ENCODE data around the gene IL34. TPM values are rescaled to one million over a fixed set of nuclear protein-coding genes. Genes with fewer than 3 reads are reported as not detected.
A peak's percentile ranks its signal among the peaks of the same experiment; 100 is the strongest.

Gene IL34
- total RNA-seq, 1 donor from 2014 or later = 1.4 TPM

DNA sequence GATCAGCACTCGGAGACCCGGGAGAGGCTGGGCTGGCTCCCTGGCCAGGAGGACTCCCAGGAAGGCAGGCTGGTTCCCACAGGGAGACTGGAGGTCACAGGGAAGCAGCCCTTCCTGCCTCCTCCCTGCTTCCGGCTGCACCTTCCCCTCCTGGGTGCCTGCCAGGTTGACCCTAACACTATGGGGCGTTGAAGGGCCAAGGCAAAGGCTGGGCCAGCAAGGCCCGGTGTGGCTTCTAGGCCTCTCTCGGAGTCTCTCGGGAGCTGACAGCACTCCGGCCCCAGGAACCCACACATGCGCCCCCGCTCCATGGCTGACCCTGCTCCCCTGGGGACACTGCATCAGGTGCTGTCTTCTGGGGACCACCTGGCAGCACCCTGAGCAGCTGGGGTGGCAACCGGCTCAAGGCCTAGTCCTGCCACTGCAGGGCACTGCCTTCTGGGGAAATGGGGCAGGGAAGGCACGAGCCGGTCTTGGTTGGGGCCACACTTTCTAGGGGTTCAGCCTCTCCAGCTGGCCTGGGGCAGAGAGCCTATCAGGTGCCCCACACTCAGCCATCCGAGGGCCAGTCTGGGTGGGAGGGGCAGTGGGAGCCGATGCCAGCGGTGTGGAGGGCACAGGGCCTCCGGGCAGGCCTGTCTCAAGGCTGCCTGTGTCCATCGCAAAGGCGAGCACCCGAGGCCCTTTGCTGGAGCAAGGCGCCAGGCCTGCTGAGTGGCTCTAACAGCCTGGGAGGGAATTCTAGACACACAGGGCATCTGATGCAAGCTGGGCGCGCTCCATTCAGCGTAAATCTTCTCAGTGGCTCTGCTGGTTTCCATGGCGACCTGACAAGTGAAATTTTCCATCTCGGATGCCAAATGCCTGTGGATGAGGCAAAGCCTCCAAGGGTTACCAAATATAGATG, 45.1 kb downstream of the IL34 start:
- H3K9me3 Mint-ChIP-seq = no peaks in the 10 kb centered on the region
- H3K4me1 Mint-ChIP-seq = peaks cover 48% of the 10 kb centered on the region
- no peak for DNase-seq (ENCODE audit: low spot score in 2 of 2, unreplicated experiment in 2 of 2)
- TF ChIP-seq, protein P1, sequence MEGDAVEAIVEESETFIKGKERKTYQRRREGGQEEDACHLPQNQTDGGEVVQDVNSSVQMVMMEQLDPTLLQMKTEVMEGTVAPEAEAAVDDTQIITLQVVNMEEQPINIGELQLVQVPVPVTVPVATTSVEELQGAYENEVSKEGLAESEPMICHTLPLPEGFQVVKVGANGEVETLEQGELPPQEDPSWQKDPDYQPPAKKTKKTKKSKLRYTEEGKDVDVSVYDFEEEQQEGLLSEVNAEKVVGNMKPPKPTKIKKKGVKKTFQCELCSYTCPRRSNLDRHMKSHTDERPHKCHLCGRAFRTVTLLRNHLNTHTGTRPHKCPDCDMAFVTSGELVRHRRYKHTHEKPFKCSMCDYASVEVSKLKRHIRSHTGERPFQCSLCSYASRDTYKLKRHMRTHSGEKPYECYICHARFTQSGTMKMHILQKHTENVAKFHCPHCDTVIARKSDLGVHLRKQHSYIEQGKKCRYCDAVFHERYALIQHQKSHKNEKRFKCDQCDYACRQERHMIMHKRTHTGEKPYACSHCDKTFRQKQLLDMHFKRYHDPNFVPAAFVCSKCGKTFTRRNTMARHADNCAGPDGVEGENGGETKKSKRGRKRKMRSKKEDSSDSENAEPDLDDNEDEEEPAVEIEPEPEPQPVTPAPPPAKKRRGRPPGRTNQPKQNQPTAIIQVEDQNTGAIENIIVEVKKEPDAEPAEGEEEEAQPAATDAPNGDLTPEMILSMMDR (IDR thresholded peaks at IDR 0.05; ENCODE audit: unreplicated experiment) = no peak
- H3K4me3 Mint-ChIP-seq = no peak overlapping the region
- H3K36me3 Mint-ChIP-seq = no peaks in the 10 kb centered on the region
- no peaks in the 10 kb centered on the region for H3K27me3 Mint-ChIP-seq (ENCODE audit: low read depth)
- H3K27ac Mint-ChIP-seq = peak overlapping the region; percentile 43

DNA sequence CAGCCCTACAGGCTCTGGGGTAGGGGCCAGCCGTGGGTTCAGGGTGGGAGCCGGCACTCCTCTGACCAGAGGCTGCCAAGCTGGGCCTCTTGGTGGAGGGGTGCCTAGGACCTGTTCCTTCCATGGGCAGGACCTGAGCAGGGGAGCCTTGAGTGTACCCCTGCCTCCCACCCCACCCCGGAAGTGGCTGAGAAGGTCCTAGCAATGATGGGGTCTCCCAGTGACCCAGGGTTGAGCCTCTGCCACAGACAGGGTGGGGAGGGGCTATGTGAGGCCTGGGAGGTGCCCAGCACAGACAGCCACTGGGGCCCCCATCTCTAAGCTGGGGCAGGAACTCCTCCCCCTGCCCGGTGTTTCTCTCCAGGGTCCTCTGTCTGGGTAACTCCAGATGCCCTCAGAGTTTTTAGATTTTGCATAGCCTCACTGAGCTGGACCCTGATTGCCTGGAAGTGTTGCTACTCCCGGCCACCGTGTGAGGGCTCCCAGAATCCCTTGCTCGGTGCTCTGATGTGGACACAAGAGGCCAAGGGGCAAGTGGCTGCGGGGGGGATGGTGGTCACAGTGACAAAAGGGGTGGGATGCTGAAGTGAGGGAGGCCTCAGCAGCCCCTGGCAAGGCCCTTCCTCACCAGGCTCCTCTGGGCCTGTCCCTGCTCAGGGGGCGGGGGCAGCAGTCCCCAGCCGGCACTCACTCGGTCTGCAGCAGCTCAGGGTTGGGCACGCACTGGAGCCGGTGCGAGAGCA, 45.9 kb downstream of the IL34 start:
- H3K9me3 Mint-ChIP-seq = no peaks in the 10 kb centered on the region
- no peak for DNase-seq (ENCODE audit: low spot score in 2 of 2, unreplicated experiment in 2 of 2)
- no peak overlapping the region for H3K4me3 Mint-ChIP-seq
- TF ChIP-seq, protein P1 (IDR thresholded peaks at IDR 0.05; ENCODE audit: unreplicated experiment) = no peak
- H3K36me3 Mint-ChIP-seq = no peaks in the 10 kb centered on the region
- no peak overlapping the region for H3K27ac Mint-ChIP-seq
- H3K27me3 Mint-ChIP-seq (ENCODE audit: low read depth) = no peaks in the 10 kb centered on the region
- peaks cover 48% of the 10 kb centered on the region for H3K4me1 Mint-ChIP-seq

DNA sequence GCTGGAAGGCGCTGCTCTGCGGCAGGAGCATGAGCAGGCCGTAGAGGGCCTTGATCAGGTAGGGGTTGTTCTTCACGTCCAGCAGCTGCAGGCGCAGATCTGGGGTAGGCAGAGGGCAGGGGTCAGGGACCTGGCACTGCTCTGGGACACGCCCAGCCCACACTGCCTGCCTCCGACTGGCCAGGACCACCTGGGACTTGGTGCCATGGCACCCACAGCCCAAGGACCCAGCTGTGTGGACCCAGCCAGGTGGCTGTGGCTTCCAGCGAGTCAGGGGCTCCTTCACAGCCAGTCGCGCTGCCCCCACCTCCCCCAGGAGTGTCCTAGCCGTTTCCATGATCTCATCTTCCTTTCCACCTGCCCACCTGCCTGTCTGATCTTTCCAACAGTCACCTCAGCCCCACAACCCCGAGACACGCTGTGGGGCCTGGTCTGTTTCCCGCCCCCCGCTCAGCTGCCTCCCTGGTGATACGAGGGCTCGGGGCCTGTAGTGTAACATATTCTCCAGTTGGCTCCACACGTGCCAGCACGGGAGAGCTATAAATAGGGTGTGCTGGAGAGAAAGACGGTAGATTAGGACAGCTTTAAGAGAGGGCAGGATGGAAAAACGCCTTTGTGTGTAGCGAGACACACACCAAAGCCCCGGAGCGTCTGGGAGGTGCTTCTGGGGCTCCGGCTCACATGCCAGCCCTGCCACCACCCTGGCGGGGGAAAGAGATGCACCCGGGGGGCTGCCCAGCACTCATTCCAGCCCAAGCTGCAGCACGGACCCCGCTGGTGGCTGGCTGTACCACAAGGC, 46.7 kb downstream of the IL34 start:
- H3K27ac Mint-ChIP-seq = peak overlapping the region; percentile 70
- no peak overlapping the region for H3K4me3 Mint-ChIP-seq
- H3K4me1 Mint-ChIP-seq = peaks cover 48% of the 10 kb centered on the region
- DNase-seq (ENCODE audit: low spot score in 2 of 2, unreplicated experiment in 2 of 2) = no peak
- TF ChIP-seq, protein P1 (IDR thresholded peaks at IDR 0.05; ENCODE audit: unreplicated experiment) = no peak
- H3K36me3 Mint-ChIP-seq = peaks cover 2% of the 10 kb centered on the region
- H3K27me3 Mint-ChIP-seq (ENCODE audit: low read depth) = no peaks in the 10 kb centered on the region
- no peaks in the 10 kb centered on the region for H3K9me3 Mint-ChIP-seq

DNA sequence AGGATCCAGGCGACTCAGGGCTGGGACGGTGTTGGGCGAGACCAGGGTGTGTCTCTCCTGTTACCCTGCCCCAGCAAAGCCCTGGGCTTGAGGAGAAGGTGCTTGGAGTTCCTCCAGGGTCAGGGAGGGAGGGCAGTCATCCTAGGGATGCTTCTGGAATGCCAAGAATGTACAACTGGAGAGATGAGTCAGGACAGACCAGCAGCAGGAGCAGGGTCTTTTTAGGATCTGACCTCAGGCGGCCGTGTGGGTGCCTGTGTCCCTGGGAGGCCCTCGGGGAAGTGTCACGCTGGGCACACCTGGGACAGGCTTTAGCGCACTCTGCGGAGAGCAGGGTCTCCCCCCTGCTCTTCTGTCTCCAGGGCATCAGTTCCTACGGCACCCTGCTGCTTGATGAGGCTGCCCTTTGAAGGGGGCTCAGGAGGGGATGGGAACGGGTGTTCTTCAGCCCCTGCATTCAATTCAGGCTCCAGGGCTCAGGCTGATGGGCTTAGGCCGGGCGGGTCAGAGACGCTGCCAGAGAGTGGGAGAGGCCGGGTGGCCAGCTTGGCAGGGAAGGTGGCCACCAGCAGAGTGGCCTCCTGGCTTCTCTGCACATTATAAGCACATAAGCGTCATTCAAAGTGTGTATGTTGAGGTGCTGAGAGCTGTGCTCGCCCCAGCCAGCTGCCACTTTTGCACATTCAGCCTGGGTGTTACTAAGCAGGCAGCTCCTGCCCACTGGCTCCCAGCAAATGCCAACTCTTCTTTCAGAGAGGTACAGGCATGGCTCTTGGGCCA, 47.9 kb downstream of the IL34 start:
- TF ChIP-seq, protein P1 (IDR thresholded peaks at IDR 0.05; ENCODE audit: unreplicated experiment) = no peak
- Mint-ChIP-seq H3K27me3 (ENCODE audit: low read depth) (no peaks in the 10 kb centered on the region), H3K9me3 (no peaks in the 10 kb centered on the region), H3K4me3 (no peak overlapping the region), H3K36me3 (peaks cover 2% of the 10 kb centered on the region), H3K27ac (peak overlapping the region; percentile 59), H3K4me1 (peaks cover 39% of the 10 kb centered on the region)
- DNase-seq (ENCODE audit: low spot score in 2 of 2, unreplicated experiment in 2 of 2) = no peak

DNA sequence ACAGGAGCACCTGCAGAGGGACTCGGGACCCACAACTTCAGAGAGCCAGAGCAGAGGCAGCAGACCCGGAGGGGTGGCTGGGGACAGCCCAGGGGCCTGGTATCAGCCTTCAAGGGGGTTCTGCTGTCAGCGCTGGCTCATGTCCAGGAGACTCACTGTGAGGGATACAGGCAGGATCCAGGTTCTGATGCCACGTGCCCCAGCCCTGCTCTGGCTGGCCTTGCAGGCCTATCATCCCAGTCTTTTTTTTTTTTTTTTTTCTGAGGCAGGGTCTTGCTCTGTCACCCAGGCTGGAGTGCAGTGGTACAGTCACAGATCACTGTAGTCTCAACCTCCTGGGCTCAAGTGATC, 48.5 kb downstream of the IL34 start:
- no peaks in the 10 kb centered on the region for H3K9me3 Mint-ChIP-seq
- TF ChIP-seq, protein P1 (IDR thresholded peaks at IDR 0.05; ENCODE audit: unreplicated experiment) = no peak
- peaks cover 40% of the 10 kb centered on the region for H3K4me1 Mint-ChIP-seq
- H3K27ac Mint-ChIP-seq = no peak overlapping the region
- DNase-seq (ENCODE audit: low spot score in 2 of 2, unreplicated experiment in 2 of 2) = no peak
- H3K4me3 Mint-ChIP-seq = no peak overlapping the region
- H3K27me3 Mint-ChIP-seq (ENCODE audit: low read depth) = no peaks in the 10 kb centered on the region
- peaks cover 2% of the 10 kb centered on the region for H3K36me3 Mint-ChIP-seq

All from mesothelial cell of epicardium (in vitro differentiated cells).